Ecto neural progenitor cell (in vitro differentiated cells): ENCODE results near the gene SLC35F5.
"Not testable (repeated sequence)": the region's sequence is repeated elsewhere in the genome, so short reads cannot be mapped to it uniquely, and the experiment has no call there.

Source experiments
- DNase-seq: peaks from one replicate; pipeline ENCODE4 v3.0.0-alpha.2; 2018; ENCODE audit warnings: low spot score

SLC35F5 gene

GRCh38 chr2:113697516-113697915 lies 58.9 kb downstream of the SLC35F5 start:
- no peak for DNase-seq

- no peak for DNase-seq
These were observed 62.0 kb downstream of the SLC35F5 start for GRCh38 chr2:113694438-113694837.

- DNase-seq: no peak
These were observed 63.6 kb downstream of the SLC35F5 start for GRCh38 chr2:113692698-113693428.

GRCh38 chr2:113690871-113691270 lies 65.6 kb downstream of the SLC35F5 start:
- not testable (repeated sequence) for DNase-seq

- DNase-seq: no peak
These were observed 69.9 kb downstream of the SLC35F5 start for GRCh38 chr2:113686537-113686936.

GRCh38 chr2:113685471-113685870 lies 71.0 kb downstream of the SLC35F5 start:
- no peak for DNase-seq

GRCh38 chr2:113679457-113679856 lies 77.0 kb downstream of the SLC35F5 start:
- DNase-seq: no peak

GRCh38 chr2:113677330-113677729 lies 79.1 kb downstream of the SLC35F5 start:
- no peak for DNase-seq

GRCh38 chr2:113676623-113677266 lies 79.7 kb downstream of the SLC35F5 start:
- no peak for DNase-seq

GRCh38 chr2:113675875-113676274 lies 80.6 kb downstream of the SLC35F5 start:
- DNase-seq: no peak

GRCh38 chr2:113672326-113672932 lies 84.0 kb downstream of the SLC35F5 start:
- DNase-seq: no peak

GRCh38 chr2:113669013-113669412 lies 87.4 kb downstream of the SLC35F5 start:
- DNase-seq: not testable (repeated sequence)

GRCh38 chr2:113664761-113665533 lies 91.5 kb downstream of the SLC35F5 start:
- DNase-seq: not testable (repeated sequence)

- DNase-seq: not testable (repeated sequence)
These were observed 93.0 kb downstream of the SLC35F5 start for GRCh38 chr2:113663285-113664060.
